H54 (cell line): ENCODE measurements around the gene DNAH12.

ENCODE experiments used
- DNase-seq: peaks from one replicate; pipeline ENCODE4 v3.0.0; 2011; ENCODE audit warnings: low spot score, mixed read lengths; ENCODE audit not compliant: insufficient read length
- FAIRE-seq: peaks from 3 replicates; lab custom pipeline; 2011; peaks lifted over from hg19 to GRCh38; lab: Jason Lieb, UNC
- POLR2A ChIP-seq: IDR thresholded peaks from 2 replicates; pipeline ENCODE4 v1.6.1; 2011; ENCODE audit warnings: low read depth, mild to moderate bottlenecking, low read length

DNAH12 gene

GRCh38 chr3:57544181-57545125, at the start of gene DNAH12:
DNAH12 (minus strand) TSS chr3:57544344; CDS start chr3:57542870, 1,474 bp downstream.
- FAIRE-seq (no peak), DNase-seq (no peak)
- no peak for TF ChIP-seq POLR2A

DNA sequence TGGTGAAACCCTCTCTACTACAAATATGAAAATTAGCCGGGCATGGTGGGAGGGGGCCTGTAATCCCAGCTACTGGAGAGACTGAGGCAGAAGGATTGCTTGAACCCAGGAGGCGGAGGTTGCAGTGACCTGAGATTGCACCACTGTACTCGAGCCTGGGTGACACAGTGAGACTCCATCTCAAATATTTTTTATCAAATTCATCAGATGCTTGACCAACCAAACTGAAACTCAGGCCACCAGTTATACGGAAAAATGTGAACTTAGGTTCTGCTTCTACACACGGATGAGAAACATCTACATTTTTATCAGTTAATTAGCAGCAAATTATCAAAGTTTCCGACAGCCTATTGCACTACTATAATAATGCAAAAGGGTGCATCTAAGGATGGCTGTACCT, 48.2 kb upstream of the DNAH12 start:
- FAIRE-seq: no peak
- no peak for TF ChIP-seq POLR2A
- no peak for DNase-seq

DNA sequence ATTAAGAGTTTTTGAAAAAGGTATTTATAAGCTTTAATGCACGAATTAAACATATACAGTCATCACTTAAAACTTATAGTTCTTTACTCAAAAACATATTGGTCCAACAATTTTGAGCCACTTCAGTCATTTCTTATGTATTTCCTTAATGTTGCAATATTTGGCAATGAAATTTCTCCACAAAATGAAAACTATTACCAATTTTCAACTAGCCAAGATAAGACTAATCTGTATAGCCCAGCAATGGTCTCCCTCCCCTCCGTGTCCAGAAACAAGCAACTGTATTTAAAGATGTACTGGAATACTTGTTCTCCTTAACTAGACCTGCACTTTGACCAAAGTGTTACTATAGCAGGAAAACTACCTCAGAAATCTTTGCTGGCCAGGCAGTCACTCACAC, 43.8 kb upstream of the DNAH12 start:
- DNase-seq: no peak
- no peak for TF ChIP-seq POLR2A
- FAIRE-seq: peak; percentile 60

DNA sequence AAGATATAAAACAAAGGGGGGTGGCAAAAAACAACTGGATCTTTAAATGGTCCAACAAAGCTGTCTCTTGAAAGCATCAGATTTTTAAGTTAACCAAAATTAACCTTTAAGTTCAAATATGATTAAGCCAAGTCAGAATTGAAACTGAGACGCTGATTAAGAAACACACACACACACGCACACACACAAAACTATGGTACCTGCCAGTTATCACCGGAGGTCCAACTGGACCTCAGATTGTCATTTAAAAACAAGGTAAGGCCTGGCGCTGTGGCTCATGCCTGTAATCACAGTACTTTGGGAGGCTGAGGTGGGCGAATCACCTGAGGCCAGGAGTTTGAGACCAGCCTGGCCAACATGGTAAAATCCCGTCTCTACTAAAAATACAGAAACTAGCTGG, 42.6 kb upstream of the DNAH12 start:
- FAIRE-seq (no peak), DNase-seq (no peak)
- no peak for TF ChIP-seq POLR2A

GRCh38 chr3:57583544-57583943, 39.4 kb upstream of the DNAH12 start:
- no peak for FAIRE-seq
- DNase-seq: no peak
- no peak for TF ChIP-seq POLR2A

DNA sequence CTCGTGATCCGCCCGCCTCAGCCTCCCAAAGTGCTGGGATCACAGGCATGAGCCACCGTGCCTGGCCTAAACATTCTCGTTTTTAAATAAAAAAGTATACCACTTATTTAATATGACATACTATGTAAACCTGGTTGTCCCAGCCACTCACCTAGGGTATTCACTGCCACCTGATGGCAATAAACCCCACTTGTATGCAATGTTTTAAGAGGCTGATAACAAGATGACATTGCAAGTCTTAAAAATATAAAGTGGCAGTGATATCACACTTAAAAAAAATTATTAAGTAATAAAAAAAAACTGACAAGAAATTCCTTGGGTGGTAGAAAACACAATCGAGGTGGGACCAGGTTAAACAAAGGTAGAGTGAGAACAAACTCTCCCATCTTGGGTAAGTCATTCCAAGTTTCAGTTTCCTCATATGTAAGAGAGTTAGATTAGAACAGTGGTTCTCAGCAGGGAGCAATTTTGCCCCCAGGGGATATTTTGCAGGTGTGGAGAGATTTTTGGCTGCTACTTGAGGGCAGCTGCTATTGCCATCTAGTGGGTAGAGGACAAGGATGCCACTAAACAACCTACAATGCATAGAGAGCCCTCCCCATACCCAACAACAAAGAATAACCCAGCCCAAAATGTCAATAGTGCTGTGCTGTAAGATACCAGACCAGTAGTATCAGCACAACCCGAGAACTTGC, 38.5 kb upstream of the DNAH12 start:
- TF ChIP-seq POLR2A: no peak
- FAIRE-seq (no peak), DNase-seq (no peak)

DNA sequence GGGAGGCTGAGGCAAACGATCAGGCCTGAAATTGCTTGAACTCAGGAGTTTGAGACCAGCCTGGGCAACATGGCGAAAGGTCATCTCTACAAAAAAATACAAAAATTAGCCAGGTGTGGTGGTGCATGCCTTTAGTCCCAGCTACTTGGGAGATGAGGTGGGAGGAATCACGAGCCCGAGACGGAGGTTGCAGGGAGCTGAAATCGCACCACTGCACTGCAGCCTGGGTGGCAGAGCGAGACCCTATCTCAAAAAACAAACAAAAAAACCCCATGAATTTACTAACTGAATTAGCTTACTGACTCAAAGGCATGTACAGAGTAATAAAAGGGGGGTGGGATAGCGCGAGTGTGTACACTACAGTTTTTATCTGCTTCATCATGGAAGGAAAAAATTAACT, 33.7 kb upstream of the DNAH12 start:
- no peak for DNase-seq
- no peak for TF ChIP-seq POLR2A
- no peak for FAIRE-seq

DNA sequence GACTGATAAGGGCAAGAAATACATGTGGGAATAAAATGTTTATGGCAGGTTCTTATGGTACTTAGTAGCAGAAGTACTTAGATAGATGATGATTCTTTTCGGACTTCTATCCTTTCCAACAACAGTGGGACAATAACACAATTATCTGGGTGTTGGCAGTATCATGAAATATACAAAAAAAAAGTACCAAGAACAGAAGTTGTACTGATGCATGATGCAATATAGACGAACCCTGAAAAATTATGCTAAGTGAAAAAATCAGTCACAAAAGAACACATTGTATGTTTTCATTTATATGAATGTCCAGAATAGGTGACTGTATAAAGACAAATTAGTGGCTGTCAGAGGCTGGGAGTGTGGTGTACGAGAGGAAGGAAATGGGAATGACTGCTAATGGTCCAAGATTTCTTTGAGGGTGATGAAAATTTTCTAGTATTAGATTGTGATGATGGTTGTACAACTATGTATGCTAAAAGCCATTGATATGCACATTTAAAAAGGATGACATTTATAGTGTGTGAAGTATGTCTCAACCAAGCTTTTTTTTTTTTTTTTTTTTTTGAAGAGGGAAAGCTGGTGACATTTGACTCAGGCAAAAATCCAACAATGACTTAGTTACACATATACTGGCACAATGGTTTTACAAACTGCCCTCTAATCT, 32.0 kb upstream of the DNAH12 start:
- peak; percentile 41 for FAIRE-seq
- no peak for DNase-seq
- no peak for TF ChIP-seq POLR2A

DNA sequence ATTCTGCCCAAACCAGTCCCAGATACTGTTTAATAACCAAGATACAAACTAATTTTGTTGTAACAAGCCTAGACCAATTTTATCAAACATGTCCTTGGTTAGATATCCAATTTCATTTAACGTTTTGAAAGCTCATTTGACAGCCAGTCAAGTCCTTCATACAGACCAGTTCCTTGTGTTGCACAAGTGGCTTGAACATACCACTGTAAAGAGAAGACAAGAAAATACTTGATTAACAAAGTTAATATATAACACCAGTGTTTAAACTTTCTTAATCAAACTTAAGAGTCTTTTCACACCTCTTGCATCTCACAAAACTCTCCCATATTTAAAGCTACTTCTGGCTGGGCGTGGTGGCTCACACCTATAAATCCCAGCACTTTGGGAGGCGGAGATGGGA, 28.0 kb upstream of the DNAH12 start:
- no peak for TF ChIP-seq POLR2A
- FAIRE-seq (peak; percentile 60), DNase-seq (no peak)

- FAIRE-seq (no peak), DNase-seq (no peak)
- no peak for TF ChIP-seq POLR2A
Measured at GRCh38 chr3:57570878-57571277, 26.7 kb upstream of the DNAH12 start.

DNA sequence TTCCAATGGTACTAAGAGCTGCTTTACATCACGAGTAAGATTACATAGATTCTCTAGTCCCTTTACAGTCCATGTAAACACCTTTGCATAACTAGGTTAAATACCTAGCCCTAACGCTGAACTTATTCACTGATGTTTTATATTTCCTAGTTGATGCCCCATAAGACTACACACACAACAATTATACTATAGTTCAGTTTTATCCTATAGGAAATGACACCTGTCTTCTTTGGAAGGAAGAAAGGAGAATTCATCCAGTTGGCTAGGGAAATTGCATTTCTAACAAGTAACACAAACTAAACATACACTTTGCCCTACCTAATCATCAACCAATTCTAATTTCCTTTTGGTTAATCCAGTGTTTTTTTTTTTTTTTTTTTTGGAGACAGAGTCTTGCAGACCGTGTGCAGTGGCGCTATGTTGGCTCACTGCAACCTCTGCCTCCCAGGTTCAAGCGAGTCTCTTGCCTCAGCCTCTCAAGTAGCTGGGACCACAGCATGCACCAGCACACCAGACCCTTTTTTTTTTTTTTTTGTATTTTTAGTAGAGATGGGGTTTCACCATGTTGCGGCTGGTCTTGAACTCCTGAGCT, 25.8 kb upstream of the DNAH12 start:
- DNase-seq: no peak
- FAIRE-seq: no peak
- TF ChIP-seq POLR2A: no peak

- no peak for TF ChIP-seq POLR2A
- FAIRE-seq (no peak), DNase-seq (no peak)
Measured at GRCh38 chr3:57559526-57559925, 15.4 kb upstream of the DNAH12 start.

GRCh38 chr3:57557085-57557537, 13.0 kb upstream of the DNAH12 start:
- FAIRE-seq (no peak), DNase-seq (no peak)
- no peak for TF ChIP-seq POLR2A
